GM23248 (cell line): ENCODE data around the gene PIEZO2. TPM values are rescaled to one million over a fixed set of nuclear protein-coding genes. Genes with fewer than 3 reads are reported as not detected.
"Not testable (repeated sequence)": the region's sequence is repeated elsewhere in the genome, so short reads cannot be mapped to it uniquely, and the experiment has no call there.

ENCODE experiments used
- DNase-seq: peaks from one replicate; pipeline ENCODE4 v3.0.0-alpha.2; 2015
- H2AFZ ChIP-seq: fragments of 200-600 bp; sonication (generic); 2 replicates; pipeline ENCODE4 v1.6.1; 2016; ENCODE audit warnings: antibody characterized with exemption
- H3F3A ChIP-seq: fragments of 200-600 bp; sonication (generic); 2 replicates; pipeline ENCODE4 v1.6.1; 2016; ENCODE audit warnings: mild to moderate bottlenecking, antibody characterized with exemption, mixed run types; ENCODE audit not compliant: insufficient read depth
- H3K27ac ChIP-seq: fragments of 200-600 bp; sonication (generic); 2 replicates; pipeline ENCODE4 v1.5.1; 2016; ENCODE audit warnings: mild to moderate bottlenecking
- H3K27me3 ChIP-seq: fragments of 200-600 bp; sonication (generic); replicated peaks from 2 replicates; pipeline ENCODE4 v1.6.1; 2016; ENCODE audit warnings: mild to moderate bottlenecking; ENCODE audit not compliant: insufficient read depth
- H3K36me3 ChIP-seq: fragments of 200-600 bp; sonication (generic); 2 replicates; pipeline ENCODE4 v1.6.1; 2016; ENCODE audit warnings: low read depth, mild to moderate bottlenecking
- H3K4me1 ChIP-seq: fragments of 200-600 bp; sonication (generic); 2 replicates; pipeline ENCODE4 v1.6.1; 2016; ENCODE audit warnings: mild to moderate bottlenecking; ENCODE audit not compliant: insufficient read depth
- H3K4me2 ChIP-seq: fragments of 200-600 bp; sonication (generic); one replicate; pipeline ENCODE4 v1.6.1; 2016; ENCODE audit warnings: mild to moderate bottlenecking; ENCODE audit not compliant: unreplicated experiment
- H3K4me3 ChIP-seq: fragments of 200-600 bp; sonication (generic); 2 replicates; pipeline ENCODE4 v1.5.1; 2016; ENCODE audit warnings: mild to moderate bottlenecking
- H3K79me2 ChIP-seq: fragments of 200-600 bp; sonication (generic); 2 replicates; pipeline ENCODE4 v1.6.1; 2016; ENCODE audit warnings: mild to moderate bottlenecking; ENCODE audit not compliant: insufficient read depth
- H3K9ac ChIP-seq: fragments of 200-600 bp; sonication (generic); 2 replicates; pipeline ENCODE4 v1.6.1; 2016; ENCODE audit warnings: mild to moderate bottlenecking
- H3K9me2 ChIP-seq: fragments of 200-600 bp; sonication (generic); 2 replicates; pipeline ENCODE4 v1.6.1; 2016; ENCODE audit warnings: mixed run types, mild to moderate bottlenecking, moderate library complexity; ENCODE audit not compliant: insufficient read depth
- H3K9me3 ChIP-seq: fragments of 200-600 bp; sonication (generic); one replicate; pipeline ENCODE4 v1.6.1; 2017; ENCODE audit warnings: low read depth
- H4K20me1 ChIP-seq: fragments of 200-600 bp; sonication (generic); 2 replicates; pipeline ENCODE4 v1.6.0; 2016; ENCODE audit not compliant: insufficient read depth
- EZH2 ChIP-seq: fragments of 200-600 bp; sonication (generic); IDR thresholded peaks from 2 replicates; pipeline ENCODE4 v1.6.1; 2018; ENCODE audit warnings: antibody characterized with exemption, mild to moderate bottlenecking; ENCODE audit not compliant: insufficient read depth, poor library complexity, severe bottlenecking
- EZH2phosphoT487 ChIP-seq: fragments of 200-600 bp; sonication (generic); IDR thresholded peaks from 2 replicates; pipeline ENCODE4 v1.6.1; 2018; ENCODE audit warnings: antibody characterized with exemption, moderate library complexity, mild to moderate bottlenecking, low read depth; ENCODE audit not compliant: insufficient read depth
- WGBS, 2 experiments: methylation state at CpG; one replicate each; pipeline ENCODE4 v1.1.6; 2015 to 2017; ENCODE audit warnings: low lambda C conversion rate in 2 of 2, low coverage in 1 of 2; ENCODE audit errors: missing lambda C conversion rate in 2 of 2; 5-methylcytosine and 5-hydroxymethylcytosine counted together
- in situ Hi-C: fragments of 300-500 bp; cut with MboI; formaldehyde crosslinking; loops from 2 replicates; pipeline ENCODE4 v1.15.0; 2020
- polyA plus RNA-seq: library from polyadenylated mRNA; unstranded; fragments of >200 nt; fragmentation: Nextera tagmentation; extraction: Ambion mirVana; gene quantifications from 2 replicates; pipeline ENCODE4 v1.2.1, GENCODE V29; 2016
- total RNA-seq: library from RNA; depleted of rRNA; stranded (reverse); fragments of >200 nt; shearing (Covaris generic); gene quantifications from 2 replicates; pipeline ENCODE4 v1.2.3, GENCODE V29; 2014

The PIEZO2 gene
- total and polyA plus RNA-seq, 2 experiments from 2014 or later, result 0.93 to 1.5 TPM

DNA sequence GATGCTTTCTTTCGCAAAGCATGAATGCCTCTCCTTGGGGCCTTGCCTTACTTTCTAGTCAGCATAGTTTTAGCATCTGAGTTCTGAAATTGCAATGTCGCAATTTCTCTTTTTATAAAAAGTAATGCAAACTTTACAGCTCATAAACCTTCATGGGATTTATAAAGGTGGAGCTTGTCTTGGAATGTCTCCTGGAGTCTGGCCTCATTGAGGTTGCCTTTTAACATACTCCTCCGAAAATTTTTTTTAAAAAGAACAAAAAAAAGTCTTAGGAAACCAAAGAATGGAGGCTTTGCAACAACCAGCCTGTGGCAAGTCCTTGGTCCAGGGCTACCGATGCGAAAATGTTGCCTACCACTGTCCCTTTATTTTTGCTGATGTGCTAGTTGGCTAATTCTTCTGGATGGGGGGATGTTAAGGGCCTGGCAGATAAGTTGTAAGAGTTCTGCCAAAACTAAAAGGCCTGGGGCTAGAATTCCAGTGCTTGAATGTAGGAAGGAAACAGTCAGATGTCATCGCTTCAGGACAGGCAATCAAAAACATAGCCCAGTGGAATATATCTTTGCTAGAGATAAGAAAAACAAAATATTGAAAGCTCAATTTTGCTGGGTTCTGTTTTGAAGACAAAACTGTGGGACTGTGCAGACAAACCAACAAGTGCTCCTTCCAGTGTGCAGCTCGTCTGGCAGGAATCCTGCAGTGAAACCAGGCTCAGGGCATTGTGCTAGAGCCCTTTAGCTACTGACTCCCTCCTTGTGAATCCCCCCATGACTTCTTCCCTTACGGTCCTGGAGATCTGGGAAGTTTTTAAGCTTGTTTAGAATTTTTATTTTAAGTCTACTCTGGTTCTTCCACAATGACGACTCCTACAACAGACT is 213.0 kb downstream of the PIEZO2 start:
- H3K4me2 ChIP-seq, result peak overlapping the region; percentile 14
- WGBS, 2 experiments, result 30 to 31% methylated on average over 9 of the region's 9 CpGs
- in situ Hi-C loops, result no loop called here
- no peak for TF ChIP-seq EZH2phosphoT487
- TF ChIP-seq EZH2, result no peak
- DNase-seq, result peak; percentile 25
- H4K20me1 ChIP-seq, result no peaks in the 10 kb centered on the region
- no peaks in the 10 kb centered on the region for H3K27me3 ChIP-seq
- no peaks in the 10 kb centered on the region for H3K36me3 ChIP-seq
- no peaks in the 10 kb centered on the region for H3K9me2 ChIP-seq
- H3K4me3 ChIP-seq, result no peak overlapping the region
- peaks cover 17% of the 10 kb centered on the region for H3K4me1 ChIP-seq
- H3K79me2 ChIP-seq, result no peaks in the 10 kb centered on the region
- no peaks in the 10 kb centered on the region for H3K9me3 ChIP-seq
- H3F3A ChIP-seq, result peaks cover 14% of the 10 kb centered on the region; the same call in 1 of the 2 replicates
- H2AFZ ChIP-seq, result peak overlapping the region; percentile 20; the same call in 1 of the 2 replicates
- no peak overlapping the region for H3K9ac ChIP-seq
- H3K27ac ChIP-seq, result 0 out of 2 replicates have a peak overlapping the region, but pooled peaks have one; percentile 6

DNA sequence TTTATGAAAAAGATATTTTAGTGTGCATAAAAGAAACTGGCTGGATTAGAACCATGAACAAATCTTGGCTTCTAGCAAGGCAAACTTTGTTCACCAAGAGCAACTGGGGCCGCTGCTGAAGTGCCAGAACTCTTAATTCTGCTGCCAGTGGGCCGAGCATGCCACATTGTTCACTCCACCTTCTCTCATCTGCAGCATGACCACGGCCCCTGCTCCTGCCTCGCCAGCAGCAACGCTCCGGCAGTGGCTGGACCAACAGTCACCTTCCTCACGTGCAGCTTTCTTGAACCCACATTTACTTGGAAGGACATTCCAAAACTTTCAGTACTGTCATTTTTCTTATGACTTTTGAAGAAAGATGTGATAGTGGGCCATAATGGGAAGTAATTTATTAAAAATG is 213.8 kb downstream of the PIEZO2 start:
- H3K36me3 ChIP-seq, result no peaks in the 10 kb centered on the region
- no peaks in the 10 kb centered on the region for H3K9me2 ChIP-seq
- no peak for TF ChIP-seq EZH2phosphoT487
- TF ChIP-seq EZH2, result no peak
- H3K9ac ChIP-seq, result no peak overlapping the region
- H3K4me1 ChIP-seq, result peaks cover 17% of the 10 kb centered on the region
- peak overlapping the region; percentile 14 for H3K4me2 ChIP-seq
- H3K4me3 ChIP-seq, result no peak overlapping the region
- H2AFZ ChIP-seq, result no peak overlapping the region; the same call in 1 of the 2 replicates
- no peaks in the 10 kb centered on the region for H3K79me2 ChIP-seq
- H4K20me1 ChIP-seq, result no peaks in the 10 kb centered on the region
- H3F3A ChIP-seq, result peaks cover 14% of the 10 kb centered on the region; the same call in 1 of the 2 replicates
- no peaks in the 10 kb centered on the region for H3K9me3 ChIP-seq
- in situ Hi-C loops, result no loop called here
- no peak overlapping the region for H3K27ac ChIP-seq
- 34 to 40% methylated on average over 7 of the region's 7 CpGs for WGBS, 2 experiments
- H3K27me3 ChIP-seq, result no peaks in the 10 kb centered on the region
- no peak for DNase-seq

DNA sequence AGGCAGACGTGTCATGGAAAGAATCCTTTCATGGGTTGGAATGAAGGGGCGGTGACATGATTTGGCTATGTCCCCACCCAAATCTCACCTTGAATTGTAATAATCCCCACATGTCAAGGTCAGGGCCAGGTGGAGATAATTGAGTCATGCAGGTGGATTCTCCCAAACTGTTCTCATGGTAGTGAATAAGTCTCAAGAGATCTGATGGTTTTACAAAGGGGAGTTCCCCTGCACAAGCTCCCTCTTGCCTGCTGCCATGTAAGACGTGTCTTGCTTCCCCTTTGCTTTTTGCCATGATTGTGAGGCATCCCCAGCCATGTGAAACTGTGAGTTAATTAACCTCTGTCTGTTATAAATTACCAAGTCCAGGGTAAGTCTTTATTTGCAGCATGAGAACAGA is 215.7 kb downstream of the PIEZO2 start:
- H3K9ac ChIP-seq, DNase-seq, H3K4me3 ChIP-seq, H3K27ac ChIP-seq, H2AFZ ChIP-seq, H3K27me3 ChIP-seq, H3K36me3 ChIP-seq, H3K79me2 ChIP-seq, in situ Hi-C loops, H3K4me2 ChIP-seq, H3K9me3 ChIP-seq, H3K9me2 ChIP-seq, H4K20me1 ChIP-seq: not testable (repeated sequence)
- Histone ChIP-seq H3K4me1 (peaks cover 23% of the 10 kb centered on the region), H3F3A (peaks cover 18% of the 10 kb centered on the region)
- 84 to 95% methylated on average over 3 of the region's 3 CpGs for WGBS, 2 experiments

- no peaks in the 10 kb centered on the region for H3K9me3 ChIP-seq
- TF ChIP-seq EZH2phosphoT487 (no peak), EZH2 (no peak)
- no peak overlapping the region for H3K4me2 ChIP-seq
- H3K27ac ChIP-seq, result no peak overlapping the region
- peaks cover 40% of the 10 kb centered on the region for H3K4me1 ChIP-seq
- DNase-seq, result no peak
- H4K20me1 ChIP-seq, result no peaks in the 10 kb centered on the region
- no peak overlapping the region for H3K9ac ChIP-seq
- 45 to 46% methylated on average over 2 of the region's 2 CpGs for WGBS, 2 experiments
- H3K9me2 ChIP-seq, result no peaks in the 10 kb centered on the region
- in situ Hi-C loops, result no loop called here
- no peak overlapping the region for H3K4me3 ChIP-seq
- no peak overlapping the region for H2AFZ ChIP-seq
- peaks cover 39% of the 10 kb centered on the region for H3F3A ChIP-seq
- H3K27me3 ChIP-seq, result no peaks in the 10 kb centered on the region
- H3K79me2 ChIP-seq, result no peaks in the 10 kb centered on the region
- H3K36me3 ChIP-seq, result no peaks in the 10 kb centered on the region
These were observed 219.3 kb downstream of the PIEZO2 start for GRCh38 chr18:10930076-10930475.
